Measurements from ENCODE around the gene PLEKHH3.
"Not testable (repeated sequence)": the region's sequence is repeated elsewhere in the genome, so short reads cannot be mapped to it uniquely, and the experiment has no call there.

PLEKHH3 gene

DNA sequence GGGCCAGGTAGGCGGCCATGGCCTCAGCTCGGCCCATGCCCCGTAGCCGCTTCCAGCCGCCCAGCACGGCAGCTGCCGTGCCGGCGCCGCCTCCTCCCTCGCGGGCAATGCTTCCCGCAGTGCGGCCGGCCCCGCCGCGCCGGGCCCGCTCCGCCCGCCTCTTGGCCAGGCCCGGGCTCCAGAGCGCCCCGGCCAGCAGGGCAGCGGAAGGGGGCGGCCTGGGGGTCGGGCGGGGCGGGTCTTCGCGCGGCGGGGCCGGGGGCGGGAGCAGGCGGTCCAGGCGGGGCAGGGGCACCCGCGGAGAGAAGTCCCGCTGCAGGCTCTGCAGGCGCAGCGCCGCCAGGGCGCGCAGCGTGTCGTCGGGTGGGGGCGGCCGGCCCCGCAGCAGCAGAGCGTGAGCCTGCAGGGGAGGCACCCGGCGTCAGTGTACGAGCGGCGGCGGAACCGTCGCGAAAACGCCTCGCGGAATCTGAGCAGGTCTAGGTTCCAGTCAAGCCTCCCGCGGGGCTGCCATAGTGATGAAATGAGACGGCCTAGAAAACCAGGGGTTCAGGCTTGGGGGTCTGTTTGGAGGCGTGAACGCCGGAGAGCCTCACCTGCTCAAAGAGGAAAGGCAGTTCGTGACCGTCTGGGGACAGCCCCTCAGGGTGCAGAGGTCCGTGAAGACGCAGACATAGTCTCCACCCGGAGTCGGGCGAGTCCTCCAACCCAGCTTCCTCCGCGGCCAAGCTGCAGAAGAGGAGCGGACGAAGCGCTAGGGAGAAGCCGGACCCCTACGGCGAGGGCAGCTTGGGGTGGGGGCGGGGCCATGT is 6.6 kb downstream of the PLEKHH3 start:
- DNase-seq = no peak

DNA sequence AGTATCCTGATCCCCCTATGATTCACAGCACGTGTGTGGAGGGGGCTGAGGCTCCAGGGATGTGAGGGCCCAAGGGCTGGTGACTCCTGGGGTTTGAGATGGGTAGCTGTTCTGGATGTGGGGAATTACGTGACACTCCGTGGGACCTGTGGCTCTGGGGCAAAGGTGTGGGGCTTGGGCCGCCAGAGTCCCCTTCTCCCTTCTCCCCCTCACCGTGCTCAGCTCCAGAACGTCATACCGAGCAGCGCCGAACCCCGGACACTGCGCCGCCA is 7.2 kb downstream of the PLEKHH3 start:
- no peak for DNase-seq

DNA sequence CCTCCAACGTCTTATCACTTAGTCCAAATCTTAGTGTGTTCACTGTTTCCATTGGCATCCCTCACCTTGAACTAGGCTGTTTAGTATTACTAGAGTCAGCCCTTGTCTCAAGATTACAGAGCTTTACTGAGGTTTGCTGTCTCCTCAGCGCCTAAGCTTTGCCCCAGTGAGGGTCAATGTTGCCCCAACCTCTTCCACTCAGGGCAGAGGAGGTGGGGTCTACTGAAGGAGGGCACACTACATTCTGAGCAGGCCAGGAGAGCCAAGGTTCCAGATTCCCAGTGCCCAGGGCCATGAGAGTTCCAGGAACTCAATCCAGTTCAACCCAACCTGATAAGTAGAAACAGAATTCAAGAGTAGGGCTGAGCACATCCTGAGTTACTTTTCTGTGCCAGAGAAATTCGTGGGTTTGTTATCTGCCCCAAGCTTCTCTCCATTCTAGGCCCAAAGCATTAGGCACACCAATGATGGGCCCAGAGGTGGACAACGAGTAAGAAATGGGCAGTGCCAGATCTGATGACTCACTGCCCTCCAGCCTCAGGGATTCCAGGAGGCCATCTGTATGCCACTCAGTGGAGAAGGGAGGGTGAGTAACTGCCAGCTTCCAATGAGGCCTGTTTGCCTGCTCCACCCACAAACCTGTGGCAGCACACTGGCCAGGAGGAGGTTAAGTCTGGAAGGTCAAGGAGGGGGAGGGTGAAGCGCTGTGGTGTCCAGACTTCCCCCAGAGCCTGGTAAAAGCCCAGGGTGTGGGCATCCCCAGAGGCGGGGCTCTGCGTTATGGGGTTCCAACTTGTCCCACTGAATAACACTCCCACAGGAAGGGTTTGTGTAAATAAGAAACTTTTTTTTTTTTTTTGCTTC is 9.5 kb downstream of the PLEKHH3 start:
- DNase-seq = peak in 1 of 3 experiments; percentile 9

DNA sequence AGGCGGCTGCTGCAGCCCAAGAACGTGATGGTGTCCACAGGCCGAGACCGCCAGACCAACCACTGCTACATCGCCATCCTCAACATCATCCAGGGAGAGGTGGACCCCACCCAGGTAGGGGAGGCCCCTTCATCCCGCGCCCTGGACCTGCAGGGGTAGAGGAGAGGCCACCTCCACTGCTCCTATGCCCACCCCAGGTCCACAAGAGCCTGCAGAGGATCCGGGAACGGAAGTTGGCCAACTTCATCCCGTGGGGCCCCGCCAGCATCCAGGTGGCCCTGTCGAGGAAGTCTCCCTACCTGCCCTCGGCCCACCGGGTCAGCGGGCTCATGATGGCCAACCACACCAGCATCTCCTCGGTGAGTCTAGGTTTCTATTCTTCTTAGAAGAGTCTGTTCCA is 10.7 kb downstream of the PLEKHH3 start:
- DNase-seq = not testable (repeated sequence)

DNA sequence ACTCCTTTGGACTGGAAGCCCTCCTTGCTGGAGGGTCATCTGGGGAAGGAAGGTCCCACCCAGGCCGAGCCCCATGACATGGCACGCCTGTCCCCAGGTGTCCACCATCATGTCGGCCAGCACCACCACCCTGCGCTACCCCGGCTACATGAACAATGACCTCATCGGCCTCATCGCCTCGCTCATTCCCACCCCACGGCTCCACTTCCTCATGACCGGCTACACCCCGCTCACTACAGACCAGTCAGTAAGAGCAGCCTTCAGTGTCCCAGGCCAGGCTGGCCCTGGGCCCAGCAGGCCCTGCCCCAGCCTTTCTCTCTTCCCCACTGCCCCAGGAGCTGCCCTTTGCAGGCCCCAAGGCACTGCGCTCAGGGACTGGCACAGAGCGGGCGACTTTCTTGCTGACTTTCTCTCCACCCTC is 11.2 kb downstream of the PLEKHH3 start:
- DNase-seq = no peak

DNA sequence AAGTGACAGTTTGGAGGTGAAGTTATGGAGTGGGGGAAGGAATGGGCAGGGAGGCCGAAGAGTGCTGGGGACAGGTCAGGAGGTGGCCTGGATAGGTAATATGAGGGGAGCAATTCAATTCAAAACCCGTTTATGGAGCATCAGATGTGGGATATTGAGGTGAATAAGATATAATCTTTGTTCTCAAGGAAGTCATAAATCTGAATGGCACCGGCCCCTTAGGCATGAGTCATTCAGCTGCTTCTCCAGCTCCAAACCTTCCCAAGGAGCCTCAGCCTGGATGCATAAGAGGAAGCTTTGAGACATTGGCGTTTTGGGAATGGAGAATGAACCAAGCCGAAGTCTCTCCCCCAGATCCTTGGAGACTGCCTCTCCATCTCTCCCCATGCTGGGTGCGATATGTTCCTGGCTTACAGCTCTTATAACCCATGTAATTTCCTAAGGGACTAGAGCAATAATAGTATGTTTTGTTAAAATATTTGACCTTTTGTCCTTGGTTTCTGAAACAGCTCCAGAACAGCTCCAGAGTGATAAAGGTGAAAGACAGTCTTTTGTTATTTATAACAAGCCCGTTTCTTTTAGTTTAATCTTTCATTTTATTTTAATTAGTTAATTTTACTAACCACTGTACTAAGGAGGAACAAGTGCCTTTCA is 16.0 kb downstream of the PLEKHH3 start:
- no peak for DNase-seq

DNA sequence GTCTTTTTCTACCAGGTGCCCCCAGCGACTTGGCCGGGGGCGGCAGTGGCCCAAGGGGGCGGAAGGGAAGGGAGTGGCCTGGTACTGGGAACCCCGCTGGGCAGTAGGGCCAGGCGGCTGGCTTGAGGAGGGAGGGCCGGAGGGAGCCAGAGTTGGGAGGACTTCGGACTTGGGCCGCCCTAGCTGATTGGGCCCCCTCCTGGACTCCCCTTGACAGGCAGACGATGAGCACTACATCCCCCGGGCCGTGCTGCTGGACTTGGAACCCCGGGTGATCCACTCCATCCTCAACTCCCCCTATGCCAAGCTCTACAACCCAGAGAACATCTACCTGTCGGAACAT is 16.9 kb downstream of the PLEKHH3 start:
- not testable (repeated sequence) for DNase-seq

DNA sequence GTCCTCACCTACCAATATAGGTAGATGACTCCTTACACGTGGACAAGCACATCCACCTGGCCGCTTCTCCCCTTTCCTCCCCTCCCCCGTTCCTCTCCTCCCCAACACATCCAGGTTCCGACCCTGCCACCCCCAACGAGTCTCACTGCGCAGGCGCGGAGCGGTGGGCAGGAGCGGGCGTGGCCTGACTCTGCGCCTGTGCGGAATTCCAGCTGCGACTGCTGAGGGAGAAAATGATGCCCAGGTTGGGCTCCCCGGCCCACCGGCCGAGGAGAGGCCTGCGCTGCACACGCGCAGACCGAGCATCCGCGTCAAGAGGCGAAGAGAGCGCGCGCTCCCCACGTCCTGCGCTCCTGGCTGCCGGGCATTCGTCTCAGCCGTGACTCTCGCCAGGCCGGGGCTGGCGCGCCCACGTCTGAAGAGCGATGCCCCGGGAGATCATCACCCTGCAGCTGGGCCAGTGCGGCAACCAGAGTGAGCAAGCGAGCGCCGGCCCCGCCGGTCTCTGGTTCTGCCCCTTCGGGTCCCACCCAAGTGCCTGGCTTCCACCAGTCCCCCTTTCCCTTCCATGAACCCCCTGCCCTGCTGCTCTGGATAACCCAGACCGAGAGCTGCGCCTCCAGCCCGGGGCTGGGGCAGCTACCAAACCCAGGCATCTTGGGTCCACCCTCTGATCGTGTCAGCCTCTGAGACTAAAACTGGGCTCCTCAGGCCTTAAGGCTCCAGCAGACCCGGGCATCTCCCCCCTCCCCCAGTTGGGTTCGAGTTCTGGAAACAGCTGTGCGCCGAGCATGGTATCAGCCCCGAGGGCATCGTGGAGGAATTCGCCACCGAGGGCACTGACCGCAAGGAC is 17.5 kb downstream of the PLEKHH3 start, which contains the start of gene TUBG2:
Gene TUBG2 (plus strand): TSS at position 206 of the 853 bp plus-strand sequence. CDS start 220 bp downstream, at position 426.
- DNase-seq = peak; percentile 96 to 99 (median 97)

DNA sequence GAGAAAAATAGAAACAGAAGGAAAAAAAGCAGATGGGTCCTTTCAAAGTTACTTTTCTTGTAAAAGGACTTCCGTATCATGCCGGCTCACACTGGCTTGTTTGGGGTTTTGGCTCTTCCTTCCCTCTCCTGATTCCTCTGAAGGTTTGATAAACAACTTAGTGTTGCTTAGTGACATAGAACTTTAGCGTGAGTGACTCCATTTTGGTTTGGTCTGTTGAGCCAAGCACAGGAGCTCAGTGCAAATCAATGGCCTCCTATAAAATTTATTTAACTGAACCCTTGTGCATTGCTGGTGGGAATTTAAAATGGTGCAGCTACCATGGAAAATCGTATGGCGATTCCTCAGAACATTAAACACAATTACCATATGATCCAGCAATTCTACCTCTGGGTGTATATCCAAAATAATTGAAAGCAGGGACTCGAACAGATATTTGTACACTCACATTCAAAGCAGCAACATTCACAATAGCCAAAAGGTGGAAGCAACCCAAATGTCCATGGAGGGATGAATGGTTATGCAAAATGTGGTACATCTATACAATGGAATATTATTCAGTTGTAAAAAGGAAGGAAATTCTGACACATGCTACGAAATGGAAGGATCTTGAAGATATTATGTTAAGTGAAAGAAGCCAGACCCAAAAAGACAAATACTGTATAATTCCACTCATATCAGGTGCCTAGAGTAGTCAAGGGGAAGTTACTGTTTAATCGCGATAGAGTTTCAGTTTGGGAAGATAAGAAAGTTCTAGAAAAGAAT is 18.8 kb downstream of the PLEKHH3 start:
- DNase-seq = no peak

DNA sequence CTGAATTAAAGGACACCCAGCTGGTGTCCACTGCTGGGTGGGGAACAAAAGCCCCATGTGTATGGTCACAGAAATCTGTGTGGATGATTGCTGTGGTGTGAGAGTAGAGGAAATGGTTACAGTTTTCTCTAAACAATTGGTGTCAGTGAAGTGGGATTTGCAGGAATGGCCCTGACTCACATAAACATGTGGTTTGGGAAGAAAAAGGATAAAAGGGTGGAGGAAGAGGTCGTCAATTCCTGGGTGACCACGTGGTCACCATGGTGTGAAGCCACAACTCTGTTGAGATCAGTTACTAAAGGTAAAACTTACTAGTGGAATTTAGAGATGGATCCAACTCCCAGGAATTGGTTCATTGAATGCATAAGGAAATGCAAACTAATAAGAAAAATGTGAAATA is 21.3 kb downstream of the PLEKHH3 start:
- no peak for DNase-seq

DNA sequence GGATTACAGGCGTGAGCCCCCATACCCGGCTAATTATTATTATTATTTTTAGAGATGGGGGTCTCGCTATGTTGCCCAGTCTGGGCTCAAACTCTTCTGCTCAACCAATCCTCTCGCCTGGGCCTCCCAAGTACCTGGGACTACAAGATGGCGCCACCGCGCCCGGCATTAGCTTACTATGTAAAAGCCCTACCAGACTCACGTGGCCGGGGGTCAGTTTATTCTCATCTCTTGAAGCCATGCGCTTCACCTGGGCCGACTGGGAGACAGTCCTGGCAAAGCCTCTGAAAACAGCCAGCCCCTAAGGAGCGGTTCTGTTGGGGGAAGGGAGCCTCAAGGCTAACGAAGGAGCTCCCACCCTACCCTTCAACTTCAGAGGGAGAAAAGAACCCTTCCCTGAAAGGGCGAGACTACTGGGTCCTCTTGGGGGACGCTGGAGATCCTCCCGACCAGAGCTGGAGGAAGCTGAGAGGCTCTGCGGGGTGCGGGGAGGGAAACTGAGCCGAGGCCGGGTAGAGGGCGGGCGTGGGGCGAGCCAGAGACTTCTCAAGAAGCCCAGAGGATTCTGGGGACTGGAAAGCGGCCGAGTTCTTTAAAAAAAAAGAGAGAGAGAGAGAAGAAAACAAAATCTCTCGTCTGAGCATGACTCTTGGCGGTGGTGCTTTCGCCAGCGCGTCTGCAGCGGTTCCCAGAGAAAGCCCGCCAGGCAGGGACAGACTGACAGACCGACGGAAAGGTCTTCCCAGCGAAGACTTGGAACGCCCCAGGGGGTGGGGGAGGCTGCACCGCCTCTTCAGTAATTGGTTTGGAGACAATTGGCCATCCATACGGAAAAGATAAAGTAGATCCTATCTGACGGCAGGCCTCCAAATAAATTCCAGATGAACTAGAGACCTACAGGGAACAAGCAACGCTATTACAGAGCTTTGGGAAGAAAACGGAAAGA is 23.3 kb downstream of the PLEKHH3 start:
- DNase-seq = no peak

DNA sequence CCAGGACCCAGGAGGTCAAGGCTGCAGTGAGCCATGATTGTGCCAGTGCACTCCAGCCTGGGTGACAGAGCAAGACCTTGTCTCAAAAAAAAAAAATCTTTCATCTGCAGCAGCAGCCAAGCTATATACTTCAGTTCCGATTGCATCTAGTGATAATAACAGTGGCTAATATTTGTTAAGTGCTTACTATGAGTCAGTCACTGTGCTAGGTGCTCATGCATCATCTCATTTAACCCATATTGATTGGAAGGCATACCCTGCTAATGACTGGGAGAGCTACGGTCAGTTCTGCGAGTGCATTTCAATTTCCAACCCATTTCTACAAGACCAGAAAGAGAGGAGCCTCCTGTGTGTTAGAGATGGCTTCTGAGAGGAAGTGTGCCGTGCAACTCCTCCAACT is 25.4 kb downstream of the PLEKHH3 start:
- no peak for DNase-seq

DNA sequence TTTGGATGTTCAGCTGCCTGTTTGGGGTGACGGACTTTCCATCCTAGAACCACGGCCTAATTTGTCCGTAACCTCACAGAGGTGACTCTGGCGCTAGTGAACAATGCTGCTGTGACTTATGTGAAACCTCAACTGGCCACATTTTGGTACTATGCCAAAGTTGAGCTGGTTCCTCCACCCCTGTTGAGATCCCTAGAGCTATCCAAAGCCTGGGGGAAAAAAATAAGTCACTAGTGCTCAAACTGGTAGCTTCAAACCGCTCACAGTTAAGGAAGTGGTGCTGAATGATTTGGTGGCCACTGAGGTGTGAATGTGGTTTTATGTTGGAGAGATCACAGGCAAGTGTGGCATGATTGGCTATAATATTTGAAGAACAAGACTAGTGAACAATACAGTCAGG is 29.0 kb downstream of the PLEKHH3 start:
- DNase-seq = no peak

DNA sequence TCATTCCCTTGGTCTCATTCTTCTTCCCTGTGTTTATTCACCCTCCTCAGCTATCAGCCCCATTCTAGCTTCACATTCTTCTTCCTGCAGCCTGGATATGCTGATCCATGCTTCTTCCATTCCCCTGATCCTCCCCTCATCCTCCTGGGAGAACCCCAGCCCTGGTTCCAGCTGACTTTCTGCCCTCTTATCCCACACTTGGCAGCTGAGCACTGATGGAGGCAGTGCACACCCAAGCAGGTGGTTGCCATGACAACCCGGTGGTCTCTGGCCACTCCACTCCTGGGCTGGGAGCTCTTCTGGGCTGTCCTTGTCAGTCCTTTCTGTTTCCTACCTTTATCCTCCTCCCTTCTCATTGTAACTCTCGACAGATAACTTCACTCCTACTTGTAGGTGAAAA is 34.5 kb downstream of the PLEKHH3 start:
- peak in 2 of 3 experiments; percentile 20 to 62 for DNase-seq

DNA sequence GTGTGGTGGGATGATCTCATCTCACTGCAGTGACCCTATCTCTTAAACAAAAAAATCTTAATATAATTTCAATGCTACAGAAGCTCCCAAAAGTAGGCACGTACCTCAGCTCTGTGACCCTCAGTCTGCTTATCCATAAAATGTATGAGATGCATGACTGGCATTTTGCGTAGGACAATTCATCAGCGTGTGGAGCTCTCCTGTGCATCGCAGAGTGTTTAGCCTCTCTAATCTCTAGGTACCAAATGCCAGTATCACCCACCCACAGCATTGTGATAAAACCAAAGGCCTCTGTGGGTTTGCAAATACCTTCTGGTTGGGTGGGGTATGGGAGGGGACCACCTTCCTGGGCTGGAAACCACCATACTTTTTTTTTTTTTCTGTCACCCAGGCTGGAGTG is 36.7 kb downstream of the PLEKHH3 start:
- DNase-seq = no peak

DNA sequence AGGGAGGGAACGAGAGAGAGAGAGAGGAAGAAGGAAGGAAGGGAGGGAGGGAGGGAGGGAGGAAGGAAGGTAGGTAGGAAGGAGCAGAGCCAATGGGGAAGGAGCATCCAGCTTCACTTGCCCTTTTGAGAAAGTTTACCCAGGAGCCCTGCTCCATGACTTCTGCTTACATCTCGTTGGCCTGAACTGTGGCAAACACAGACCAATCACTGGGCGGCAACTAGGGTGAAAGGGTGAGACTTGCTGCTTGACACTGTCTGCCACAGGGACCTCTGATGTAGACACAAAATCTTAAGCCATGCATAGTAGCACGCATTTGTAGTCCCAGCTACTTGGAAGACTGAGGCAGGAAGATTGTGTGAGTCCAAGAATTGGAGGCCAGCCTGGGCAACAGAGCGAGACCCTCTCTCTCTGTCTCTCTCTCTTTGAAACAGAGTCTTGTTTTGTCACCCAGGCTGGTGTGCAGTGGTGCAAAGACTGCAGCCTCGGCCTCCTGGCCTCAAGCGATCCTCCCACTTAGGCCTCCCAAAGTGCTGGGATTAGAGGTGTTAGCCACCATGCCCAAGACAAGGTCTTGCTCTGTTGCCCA is 37.2 kb downstream of the PLEKHH3 start:
- no peak for DNase-seq

DNA sequence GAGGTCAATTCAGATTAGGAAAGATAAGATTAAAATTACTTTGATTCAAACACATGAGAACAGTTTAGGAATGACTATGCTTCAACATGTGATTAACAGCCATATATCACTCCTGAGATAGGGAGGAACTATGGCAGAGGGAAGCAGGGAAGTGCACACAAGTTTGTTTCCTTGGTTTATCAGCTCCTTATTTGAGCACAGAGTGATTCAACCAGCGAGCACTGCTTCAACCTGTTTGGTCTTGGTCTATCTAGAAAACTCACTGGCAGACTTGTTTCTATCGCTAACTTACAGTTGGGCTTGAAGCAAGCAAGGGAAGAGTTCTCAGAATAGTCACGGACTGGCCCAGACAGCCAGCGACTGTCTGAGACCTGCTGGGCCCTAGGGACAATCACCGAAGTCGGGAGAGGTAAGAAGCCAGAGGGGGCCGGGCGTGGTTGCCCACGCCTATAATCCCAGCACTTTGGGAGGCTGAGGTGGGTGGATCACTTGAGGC is 43.8 kb downstream of the PLEKHH3 start:
- DNase-seq = no peak

DNA sequence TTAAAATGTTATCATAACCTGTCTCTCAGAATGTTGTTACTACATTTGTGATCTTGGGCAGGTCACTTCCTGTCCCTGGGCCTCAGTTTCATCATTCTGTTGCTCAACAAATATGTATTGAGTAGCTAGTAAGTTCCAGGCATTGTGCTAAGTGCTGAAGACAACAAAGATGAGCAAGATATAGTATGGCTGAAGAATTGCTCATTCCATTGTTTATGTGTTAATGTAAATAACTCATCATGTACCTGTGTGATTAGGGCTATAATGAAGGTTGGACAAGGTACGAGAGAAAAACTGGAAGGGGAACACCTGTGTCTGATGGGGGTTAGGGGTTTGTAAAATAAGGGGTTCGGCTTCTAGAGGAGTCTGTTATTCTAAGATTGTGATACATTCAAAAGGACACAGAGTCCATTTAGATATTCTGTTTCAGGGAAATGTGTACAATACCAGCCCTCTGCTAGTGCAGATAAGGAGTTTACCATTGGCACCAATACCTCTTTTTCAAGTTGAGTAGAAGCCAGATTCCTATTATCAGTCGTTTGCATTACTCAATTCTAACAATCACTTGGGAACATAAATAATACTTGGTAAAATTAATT is 47.3 kb downstream of the PLEKHH3 start:
- no peak for DNase-seq

DNA sequence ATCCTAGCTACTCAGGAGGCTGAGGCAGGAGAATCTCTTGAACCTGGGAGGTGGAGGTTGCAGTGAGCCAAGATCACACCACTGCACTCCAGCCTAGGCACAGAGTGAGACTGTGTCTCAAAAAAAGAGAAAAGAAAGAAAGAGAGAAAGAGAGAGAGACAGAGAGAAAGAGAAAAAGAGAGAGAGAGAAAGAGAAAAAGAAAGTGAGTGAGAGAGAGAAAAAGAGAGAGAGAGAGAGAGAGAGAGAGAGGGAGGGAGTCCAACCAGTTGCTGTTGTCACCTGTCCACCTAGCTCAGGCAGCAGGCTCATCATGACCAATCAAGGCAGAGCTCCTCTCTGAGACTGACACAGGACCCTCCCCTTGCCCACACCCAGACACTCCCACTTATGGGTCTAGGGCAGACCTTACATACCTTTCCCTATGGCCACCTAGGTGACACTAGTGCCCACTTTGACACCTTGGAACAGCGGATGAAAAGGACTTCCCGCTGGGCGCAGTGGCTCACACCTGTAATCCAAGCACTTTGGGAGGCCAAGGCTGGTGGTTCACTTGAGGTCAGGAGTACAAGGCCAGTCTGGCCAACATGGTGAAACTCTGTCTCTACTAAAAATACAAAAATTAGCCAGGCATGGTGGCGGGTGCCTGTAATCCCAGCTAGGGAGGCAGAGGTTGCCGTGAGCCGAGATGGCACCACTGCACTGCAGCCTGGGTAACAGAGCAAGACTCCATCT is 49.6 kb downstream of the PLEKHH3 start:
- not testable (repeated sequence) for DNase-seq
